Stimulated activated CD4-positive, alpha-beta T cell treated with anti-CD3 and anti-CD28 coated beads, Interleukin-1b, Interleukin-23, amount 100 ng/mL, for 48 hours (primary cell): ENCODE measurements around the gene FAM174B.

ENCODE experiments used
- DNase-seq: peaks from one replicate; pipeline ENCODE4 v3.0.0-alpha.2; 2020

The FAM174B gene

DNA sequence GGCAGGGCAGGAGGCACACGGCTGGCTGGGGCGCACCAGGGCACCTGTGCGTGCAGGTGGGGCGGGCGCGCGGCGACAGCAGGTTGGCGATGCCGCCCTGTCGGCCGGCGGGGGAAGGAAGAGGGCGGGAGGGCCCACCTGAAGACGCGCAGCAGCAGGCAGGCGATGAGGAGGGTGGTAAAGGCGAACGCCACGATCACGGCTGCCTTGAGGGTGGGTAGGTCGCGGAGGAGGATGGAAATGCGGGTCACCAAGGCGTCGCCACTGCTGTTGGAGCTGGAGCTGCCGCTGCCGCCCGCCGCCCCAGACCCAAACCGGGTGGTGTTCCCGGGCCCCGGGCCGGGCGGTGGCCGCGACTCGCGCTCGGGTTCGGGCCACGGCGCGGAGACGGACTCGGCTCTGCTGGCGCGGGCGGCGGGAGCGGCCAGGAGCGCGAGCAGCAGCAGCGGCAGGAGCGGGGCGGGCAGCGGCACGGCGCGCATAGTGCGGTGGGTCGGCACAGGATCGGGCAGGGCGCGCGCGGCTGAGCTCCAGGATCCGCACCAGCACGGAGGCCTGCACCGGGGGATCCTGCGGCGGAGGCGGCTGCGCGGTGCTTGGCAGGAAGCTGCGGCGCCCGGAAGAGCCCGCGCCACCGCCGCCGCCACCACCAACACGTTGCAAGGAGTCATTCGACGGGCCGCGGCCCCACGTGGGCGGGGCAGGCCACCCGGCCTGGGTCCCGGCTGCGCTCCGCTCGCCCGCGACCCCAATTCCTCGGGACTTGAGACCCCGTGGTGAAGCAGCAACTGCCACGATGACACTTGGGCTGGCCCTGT, at the start of gene FAM174B:
Gene FAM174B, minus strand, starts transcription at position 598 of the 818 bp plus-strand sequence.
- peak; percentile 47 for DNase-seq

DNA sequence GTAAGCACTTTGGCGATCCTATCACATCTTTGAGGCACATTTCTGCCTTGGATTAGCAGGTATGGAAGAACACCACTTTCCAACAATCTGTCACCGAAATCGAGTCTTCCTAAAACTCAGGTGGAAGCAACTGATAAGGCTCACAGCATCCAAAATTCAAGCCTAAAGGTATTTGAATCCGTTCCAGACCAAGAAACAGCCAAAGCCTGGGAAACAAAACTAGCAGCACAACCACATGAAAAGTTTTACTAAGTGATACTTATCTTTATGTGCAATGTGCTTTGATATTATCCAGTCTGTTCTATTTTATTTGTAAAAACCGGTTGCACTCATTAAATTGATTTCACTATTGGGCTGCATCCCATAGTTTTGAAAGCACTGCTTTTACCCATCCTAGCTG, 40.5 kb upstream of the FAM174B start:
- no peak for DNase-seq

DNA sequence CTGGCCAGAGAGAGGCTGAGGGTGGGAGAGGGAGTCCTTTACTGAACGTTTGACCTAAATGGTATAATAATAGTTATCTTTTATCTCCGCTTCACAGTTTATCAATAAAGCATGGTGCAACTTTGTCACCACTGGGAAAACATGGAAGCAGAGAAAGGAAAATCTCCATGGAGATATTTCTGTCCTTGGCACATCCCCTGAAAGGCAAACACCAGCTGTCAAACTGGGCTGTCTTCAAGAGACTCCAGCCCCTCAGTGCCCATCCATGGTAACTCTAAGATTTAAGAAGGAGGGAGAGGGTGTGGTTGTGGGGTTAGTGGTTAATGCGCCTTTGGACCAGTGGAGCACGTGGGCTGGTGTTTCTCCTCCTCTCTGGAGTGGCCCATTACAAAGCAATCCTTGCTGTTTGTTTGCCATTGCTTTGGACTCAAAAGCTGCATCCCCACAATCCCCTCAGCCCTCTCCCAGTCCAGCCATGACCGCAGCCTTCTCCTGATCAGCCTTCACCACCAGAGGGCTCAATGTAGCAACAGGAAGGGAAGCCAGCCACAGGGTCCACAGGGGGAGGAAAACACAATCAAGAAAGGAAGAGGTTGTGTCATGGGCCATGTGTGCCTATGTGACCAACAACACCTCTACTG, 38.2 kb upstream of the FAM174B start:
- DNase-seq, result no peak

DNA sequence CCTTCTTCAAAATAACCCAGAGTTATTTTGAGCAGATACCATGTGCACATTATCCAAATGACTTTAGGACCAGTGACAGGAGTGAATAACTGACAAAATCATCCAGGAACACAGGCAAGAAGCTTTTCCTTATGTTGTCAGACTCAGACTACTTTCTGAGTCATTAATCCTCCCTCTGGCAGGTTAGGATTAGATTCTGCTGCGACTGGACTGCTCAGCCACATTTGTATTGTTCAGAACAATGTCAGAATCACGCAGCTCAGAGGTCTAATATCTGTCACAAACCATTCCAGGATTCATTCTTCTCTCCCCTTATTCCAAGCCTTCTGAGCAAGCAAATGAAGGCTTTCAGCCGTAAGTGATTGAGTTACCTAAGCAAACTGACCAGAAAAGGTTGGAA, 34.8 kb upstream of the FAM174B start:
- no peak for DNase-seq

DNA sequence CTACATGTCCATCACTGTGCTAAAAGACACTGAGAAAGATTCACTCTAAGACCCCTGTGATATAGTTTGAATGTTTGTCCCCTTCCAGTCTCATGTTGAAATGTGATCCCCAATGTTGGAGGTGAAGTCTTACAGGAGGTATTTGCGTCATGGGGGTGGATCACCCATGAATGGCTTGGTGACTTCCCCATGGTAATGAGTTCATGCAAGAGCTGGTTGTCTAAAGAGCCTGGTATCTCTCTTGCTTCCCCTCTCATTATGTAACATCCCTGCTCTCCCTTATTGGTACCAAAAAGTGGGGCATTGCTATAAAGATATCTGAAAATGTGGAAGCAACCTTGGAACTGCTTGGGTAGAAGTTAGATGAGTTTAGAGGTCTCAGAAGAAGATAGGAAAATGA, 32.2 kb upstream of the FAM174B start:
- no peak for DNase-seq

DNA sequence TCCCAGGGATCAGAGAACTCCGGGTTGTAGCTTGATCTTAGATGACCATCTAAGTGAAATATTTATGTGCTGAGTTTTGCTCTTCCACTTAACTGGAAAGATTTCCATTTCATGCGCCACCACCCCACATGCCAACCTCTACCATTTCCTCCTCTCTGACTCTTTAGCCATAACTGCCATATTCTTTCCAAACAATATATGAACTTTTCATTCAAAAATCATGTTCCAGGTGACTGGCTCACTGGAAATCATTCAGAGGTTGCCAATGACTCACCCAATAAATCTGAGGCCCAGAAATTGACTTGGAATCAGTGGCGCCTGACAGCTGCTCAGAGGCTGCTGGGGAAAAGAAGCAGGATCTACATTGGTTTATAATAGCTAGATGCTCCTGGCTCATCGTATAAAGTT, 31.6 kb upstream of the FAM174B start:
- no peak for DNase-seq

DNA sequence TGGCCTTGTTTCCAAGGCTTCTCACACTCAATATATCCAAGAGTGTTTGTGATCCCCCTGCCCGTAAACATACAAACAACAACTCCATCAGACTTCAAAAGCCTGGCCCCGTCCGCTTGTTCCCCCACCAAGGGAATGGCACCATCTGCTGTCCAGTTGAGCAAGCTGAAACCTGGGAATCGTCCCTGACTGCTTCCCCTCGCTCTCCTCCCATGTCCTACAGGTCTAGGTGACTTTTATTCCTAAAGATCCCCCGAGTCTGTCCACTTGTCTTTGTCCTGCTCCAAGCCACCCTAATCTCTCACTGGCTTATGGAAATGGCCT, 27.9 kb upstream of the FAM174B start:
- no peak for DNase-seq

DNA sequence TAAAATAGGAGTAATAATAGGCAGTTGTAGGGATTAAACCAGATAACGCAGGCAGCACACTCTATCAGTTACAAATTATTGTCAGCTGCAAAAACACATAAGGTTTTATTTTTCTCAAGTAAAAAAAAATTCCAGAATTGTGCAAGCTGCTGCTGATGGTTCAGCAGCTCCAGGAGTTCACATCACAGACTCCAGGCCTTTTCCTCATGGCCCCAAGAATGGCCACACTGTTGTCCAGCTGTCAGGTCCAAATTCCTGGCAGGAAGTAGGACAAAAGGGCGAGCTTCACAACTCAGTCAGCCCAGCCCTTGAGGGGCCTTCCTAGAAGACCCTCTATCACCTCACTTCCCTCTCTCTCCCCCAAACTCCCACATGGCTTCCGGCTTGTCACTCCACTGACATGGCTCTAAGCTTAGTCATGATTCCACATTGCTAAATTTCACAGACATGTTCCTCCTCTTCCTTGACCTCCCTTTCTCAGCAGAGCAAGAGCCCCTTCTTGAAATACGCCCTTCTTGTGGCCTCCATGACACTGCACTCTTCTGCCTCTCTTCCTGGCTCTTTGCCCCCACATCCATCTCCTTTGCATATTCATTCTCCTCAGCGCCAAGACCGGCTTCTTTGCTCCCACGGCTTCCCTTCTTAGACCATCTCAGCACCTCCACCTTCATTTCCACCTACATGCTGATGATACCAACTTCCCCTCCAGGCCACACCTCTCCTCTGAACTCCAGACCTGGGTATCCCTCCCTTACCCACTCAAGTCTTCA, 27.4 kb upstream of the FAM174B start:
- no peak for DNase-seq

DNA sequence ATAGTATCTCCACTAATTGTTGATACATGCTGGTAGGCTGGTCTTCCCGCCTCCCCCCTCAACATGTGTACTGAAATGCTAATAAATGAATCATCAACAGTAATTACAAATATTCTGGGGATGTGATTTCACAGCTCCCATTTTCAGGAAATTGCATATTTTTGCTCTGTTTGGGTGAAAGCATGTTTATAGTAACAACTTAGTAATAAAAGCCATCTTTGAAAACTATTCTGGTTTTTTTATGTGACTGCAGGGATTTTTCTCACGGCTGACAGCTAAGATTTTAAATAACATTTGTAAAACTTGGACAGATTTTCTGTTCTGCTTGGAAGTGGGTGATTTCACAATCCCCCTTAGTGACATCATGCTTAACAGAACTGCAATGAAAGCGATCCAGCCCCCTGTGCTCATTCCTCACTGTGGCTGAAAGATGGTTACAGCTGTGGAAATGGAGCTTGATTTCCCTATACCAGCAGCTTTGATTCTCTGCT, 25.6 kb upstream of the FAM174B start:
- DNase-seq, result no peak

DNA sequence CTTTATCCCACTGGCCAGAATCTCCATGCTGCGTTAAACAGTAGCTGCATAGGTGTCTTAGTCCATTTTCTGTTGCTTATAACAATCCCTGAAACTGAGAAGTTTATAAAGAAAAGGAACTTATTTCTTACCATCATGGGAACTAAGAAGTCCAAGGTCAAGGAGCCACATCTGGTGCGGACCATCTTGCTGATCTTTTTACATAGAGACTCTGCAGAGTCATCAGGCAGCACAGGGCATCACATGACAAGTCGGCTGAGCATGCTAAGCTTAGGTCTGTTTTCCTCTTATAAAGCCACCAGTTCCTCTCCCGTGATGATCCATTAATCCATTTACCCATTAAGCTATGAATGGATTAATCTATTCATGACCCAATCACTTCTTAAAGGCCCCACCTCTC, 22.4 kb upstream of the FAM174B start:
- no peak for DNase-seq

DNA sequence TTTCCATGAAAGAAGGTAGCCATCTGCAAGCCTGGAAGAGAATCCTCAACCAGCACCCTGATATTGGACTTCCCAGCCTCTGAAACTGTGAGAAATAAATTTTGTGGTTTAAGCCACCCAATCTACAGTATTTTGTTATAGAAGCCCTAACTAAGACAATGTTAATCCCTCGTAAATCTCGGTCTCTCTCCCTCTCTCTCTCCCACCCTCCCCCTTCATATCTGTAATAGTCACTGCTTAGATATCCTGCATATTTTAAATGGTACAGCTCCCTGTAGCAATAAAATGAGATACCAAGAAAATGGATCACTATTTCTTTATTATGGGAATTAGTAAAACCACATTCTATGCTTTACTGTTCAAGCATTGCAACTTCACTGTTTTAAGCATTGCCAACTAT, 21.0 kb upstream of the FAM174B start:
- DNase-seq, result no peak

DNA sequence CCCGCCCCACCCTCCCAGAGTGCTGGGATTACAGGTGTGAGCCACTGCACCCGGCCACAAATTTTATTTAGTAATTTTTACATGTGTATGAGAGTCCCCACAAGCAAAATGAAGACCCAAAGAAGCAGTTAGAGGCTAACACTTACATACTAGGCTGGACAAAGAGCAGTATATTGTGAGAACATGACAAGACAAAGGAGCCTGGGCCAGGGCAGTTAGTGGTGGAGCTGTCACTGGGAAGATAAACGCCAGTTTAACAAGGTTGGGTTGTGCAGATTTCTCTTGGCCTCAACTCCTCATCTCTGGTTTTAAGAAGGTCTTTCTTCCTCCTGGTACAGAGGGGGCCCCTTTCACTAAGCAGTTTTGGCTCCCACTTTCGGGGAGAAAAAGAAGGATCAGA, 19.9 kb upstream of the FAM174B start:
- no peak for DNase-seq

DNA sequence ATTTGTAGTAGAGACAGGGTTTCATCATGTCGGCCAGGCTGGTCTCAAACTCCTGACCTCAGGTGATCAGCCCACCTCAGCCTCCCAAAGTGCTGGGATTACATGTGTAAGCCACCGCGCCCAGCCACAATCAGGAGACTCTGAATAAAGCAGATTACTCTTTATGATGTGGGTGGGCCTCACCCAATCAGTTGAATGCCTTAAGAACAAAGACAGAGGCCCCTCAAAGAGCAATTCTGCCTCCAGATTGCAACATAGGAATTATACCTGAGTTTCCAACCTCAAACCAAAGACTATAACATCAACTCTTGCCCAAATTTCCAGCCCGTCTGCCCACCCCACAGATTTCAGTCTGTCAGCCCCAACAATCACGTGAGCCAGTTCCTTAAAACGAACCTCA, 18.8 kb upstream of the FAM174B start:
- DNase-seq, result no peak

DNA sequence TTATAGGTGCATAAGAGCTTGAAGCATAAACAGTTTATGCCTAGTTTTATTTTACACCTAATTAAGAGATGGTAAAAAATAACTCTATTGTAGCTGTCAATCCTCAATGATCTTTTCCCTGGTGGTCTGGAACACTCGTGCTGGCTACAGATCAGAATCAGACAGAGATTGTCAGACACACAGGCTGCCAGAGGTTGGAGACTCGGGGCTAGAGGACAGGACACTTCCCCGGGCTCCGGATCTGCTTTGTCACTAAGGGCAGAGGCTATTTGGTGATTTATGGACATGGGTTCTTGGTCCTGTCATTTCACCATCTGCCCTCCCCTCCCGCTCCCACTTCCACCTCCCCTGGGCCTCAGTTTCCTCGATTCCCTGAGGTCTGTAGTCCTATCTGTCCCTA, 16.5 kb upstream of the FAM174B start:
- DNase-seq, result no peak

DNA sequence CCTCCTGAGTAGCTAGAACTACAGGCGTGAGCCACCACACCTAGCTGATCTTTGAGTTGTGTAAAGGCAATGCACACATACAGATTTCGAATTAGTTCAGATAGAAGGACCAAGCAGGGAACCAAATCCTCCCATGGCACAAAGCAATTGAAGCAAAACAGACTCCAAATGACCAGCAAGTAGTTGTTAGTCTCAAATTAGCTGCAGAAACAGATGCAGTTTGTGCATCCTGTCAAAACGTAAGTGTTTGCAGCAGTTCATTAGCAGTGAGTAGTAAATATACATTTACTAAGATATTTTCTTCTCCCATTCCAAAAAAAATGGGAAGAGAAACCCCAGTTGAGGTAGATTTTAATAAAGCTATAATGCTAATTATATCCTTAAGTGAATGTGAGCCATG, 15.8 kb upstream of the FAM174B start:
- DNase-seq, result no peak

DNA sequence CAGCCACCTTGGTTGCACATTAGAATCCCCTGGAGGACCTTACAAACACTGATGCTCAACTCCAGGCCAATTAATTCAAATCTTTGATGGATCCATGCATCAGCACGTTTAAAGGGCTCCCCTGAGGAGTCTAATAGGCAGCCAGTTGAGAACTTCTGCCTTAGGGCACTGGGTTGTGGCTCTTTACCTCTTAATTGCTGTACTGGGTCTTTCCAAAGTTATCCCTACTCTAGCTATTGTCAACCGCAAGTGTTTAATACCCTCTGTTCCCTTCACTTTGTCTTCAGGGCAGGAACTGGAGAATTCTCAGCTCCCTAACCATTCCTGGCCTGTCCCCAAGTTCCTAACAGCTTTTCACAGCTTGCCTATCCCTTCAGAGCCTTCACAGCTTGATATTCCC, 15.0 kb upstream of the FAM174B start:
- DNase-seq, result no peak

DNA sequence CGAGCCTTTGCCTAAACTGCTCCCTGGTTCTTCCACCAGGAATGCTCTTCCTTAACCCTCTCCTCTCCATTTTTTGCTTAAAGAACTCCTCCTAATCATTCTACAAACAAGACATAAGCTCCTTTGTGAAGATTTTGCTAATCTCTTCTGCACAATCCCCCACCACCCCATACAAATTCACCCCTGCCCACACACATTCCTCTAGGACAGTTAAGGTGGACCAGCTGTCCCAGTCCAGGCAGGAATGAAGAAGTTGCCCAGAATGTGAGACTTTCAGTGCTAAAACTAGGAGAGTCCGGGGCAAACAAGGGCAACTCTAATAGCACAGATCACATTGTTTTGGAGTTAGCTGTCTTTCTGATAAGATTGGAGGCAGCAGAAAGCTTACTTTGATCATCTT, 13.9 kb upstream of the FAM174B start:
- no peak for DNase-seq

DNA sequence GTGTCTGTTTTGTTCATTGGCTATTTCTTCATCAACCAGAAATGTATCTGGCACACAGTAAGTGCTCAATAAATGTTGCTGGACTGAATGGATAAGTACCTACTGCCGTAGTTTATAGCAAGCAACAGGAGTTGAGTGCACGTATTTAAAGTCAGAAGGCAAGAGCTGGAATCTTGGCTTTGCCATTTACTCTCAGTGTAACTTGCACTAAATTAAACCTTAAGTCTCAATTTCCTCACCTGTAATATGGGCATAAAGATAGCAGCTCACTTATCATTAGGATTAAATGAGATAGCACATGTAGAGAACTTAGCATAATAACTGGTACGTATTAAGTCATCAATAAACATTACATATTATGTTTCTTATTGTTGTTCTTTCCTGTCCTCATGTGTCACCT, 13.0 kb upstream of the FAM174B start:
- no peak for DNase-seq

DNA sequence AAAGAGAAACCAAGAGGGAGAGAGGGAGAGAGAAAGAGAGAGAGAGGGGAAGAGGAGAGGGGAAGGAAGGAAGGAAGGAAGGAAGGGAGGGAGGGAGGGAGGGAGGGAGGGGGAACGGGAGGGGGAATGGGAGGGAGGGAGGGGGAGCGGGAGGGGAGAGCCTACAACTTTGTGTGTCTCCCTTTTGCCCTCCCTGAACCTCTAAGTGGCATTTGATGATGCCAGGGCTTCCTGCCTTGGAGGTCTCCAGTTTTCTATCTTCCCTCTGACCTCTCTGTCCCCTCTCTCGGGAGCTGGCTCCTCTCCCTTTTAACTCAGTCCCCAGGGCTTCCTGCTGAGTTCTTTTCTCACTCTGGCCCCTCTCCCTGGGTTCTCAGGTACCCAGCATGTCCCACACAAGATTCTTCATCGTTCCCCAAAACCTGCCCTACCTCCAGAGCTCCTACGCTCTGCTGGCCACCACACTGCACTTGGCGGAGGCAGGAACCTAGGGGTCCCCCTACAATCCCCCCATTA, 12.5 kb upstream of the FAM174B start:
- no peak for DNase-seq

DNA sequence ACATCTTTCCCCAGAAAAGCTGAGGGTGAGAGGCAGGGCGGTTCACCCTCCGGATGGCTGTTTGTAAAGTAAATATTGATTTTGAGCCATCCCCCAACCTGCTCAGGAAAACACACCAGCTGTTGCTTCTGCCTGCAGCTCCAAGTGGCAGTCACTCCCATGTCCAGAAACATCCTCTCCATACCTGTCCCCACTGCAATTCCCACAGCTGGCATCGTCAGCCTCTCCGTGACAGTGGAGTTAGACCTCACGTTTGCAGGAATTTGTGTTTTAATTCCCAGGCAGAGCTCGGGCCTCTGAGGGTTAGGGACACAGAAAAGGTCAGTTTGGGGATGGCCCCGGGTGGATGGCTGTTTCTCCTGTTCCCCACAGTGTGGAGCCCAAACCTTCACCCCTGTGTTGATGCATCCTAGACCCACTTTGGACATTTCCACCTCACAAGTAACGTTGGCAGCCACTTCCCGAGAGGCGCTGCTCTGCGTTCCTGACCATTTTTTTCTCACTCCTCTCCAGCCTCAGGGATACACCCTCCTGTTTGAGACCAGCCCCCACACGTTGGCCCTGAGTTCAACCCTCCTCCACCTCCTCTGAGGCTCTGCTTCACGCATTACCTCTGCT, 11.8 kb upstream of the FAM174B start:
- no peak for DNase-seq

DNA sequence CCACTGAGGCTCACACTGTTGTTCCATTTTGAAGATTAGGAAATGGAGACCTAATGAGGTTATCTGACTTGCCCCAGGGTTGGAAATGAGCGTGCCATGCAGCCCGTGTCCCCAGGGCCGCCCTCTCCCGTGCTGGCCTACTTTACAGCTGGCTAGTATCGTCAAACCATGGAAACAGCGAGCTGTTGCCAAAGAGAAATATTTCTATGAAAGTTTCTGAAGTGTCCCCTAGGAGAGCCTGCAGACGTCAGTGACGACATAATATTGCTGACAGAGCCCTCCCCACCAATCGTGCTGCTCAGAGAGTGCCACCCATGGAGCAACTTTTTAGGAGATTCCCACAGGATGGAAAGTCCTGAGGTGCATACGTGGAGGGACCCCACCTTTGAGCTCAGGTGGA, 11.2 kb upstream of the FAM174B start:
- DNase-seq, result no peak

DNA sequence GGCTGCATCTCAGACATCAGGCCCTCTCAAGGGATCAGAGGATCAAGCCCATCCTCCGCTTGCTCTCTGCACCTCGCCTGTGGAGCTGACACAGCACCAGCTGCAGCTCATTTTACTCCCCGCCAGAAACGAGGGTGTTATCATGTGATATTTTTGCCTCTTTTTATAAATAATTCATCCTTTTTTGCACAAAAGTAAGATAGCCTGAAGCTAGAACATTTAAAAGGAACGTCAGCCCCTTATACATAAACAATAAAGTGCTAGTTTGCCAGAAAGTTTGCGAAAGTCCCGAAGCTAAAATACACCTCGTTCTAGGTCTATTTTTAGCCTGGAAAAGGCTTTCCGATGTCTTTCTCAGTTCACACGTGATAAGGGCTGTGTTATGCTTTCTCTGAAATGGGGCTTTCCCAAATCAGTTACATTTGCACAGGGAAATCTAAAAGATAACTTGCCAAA, 9.6 kb upstream of the FAM174B start:
- no peak for DNase-seq
